Activated naive CD8-positive, alpha-beta T cell (primary cell): Measurements from ENCODE around the gene SORCS2.

Experiments used
- H3K27ac Mint-ChIP-seq: one replicate; pipeline ENCODE4 v1.8.0; 2021; ENCODE audit warnings: mixed read lengths
- H3K27me3 Mint-ChIP-seq: one replicate; pipeline ENCODE4 v1.8.0; 2021; ENCODE audit warnings: mixed read lengths
- H3K36me3 Mint-ChIP-seq: one replicate; pipeline ENCODE4 v1.8.0; 2021; ENCODE audit warnings: mixed read lengths
- H3K4me1 Mint-ChIP-seq: one replicate; pipeline ENCODE4 v1.8.0; 2021; ENCODE audit warnings: low read depth, mixed read lengths
- H3K4me3 Mint-ChIP-seq: one replicate; pipeline ENCODE4 v1.8.0; 2021; ENCODE audit warnings: mild to moderate bottlenecking, mixed read lengths
- H3K9me3 Mint-ChIP-seq: one replicate; pipeline ENCODE4 v1.8.0; 2021; ENCODE audit warnings: low read depth, mixed read lengths

Gene SORCS2

DNA sequence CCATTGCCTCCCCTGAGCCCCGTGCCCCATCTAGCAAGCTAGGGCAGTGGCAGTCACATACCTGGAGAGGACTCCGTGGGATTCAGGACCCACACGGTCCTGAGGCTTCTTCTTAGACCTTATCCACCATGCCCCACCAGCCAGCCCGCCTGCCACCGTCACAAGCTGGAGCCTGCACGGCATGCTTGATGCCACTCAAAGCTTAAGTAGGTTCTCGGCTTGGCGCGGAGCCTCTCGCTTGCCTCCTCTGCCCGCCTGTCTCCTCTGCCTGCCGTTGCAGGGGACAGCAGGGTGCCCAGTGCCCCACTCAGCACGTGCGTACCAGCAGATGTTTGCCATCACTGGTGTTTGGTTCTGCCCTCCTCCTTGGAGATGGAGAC lies 228.3 kb downstream of the SORCS2 start:
- Mint-ChIP-seq H3K27me3 (peaks cover 4% of the 10 kb centered on the region), H3K4me3 (no peak overlapping the region), H3K27ac (no peak overlapping the region), H3K4me1 (no peaks in the 10 kb centered on the region), H3K36me3 (no peaks in the 10 kb centered on the region), H3K9me3 (peaks cover 6% of the 10 kb centered on the region)

DNA sequence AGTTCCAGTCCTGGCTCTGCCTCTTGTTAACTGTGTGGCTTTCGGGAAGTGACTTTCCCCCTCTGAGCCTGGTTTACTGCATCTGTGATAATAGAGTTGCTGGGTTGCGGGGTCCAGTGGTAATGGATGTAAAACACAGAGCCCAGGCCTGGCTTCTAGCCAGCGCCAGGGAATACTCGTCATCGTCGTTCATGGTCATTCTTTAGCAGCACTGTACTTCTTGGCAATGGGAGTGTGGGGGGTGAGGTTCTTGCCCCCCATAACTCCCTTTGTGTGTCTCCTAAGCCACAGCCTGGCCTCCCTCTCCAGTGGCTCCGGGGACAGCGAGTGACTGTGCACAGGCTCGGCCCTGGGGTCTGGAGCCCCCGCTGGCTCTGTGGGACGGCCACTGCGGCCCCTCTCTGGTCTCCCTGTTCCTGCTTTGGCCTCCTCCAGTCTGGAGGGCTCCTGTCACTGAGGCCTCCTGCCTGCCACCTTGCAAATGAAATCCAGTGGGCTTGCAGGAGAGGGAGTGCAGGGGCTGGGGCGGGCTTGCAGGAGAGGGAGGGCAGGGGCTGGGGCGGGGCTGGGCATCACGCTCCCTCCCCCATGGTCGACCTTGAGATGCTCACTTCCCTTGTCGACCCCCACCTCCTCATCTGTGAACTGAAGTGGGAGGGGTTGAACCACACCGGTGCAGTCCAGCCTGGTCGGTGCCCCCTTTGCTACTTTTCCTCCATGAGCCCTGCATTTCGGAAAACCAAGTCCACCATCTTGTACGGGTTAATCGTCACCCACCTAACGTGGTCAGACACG lies 229.2 kb downstream of the SORCS2 start:
- Mint-ChIP-seq H3K27ac (no peak overlapping the region), H3K4me3 (no peak overlapping the region), H3K4me1 (no peaks in the 10 kb centered on the region), H3K27me3 (peaks cover 2% of the 10 kb centered on the region), H3K36me3 (no peaks in the 10 kb centered on the region), H3K9me3 (peaks cover 6% of the 10 kb centered on the region)

DNA sequence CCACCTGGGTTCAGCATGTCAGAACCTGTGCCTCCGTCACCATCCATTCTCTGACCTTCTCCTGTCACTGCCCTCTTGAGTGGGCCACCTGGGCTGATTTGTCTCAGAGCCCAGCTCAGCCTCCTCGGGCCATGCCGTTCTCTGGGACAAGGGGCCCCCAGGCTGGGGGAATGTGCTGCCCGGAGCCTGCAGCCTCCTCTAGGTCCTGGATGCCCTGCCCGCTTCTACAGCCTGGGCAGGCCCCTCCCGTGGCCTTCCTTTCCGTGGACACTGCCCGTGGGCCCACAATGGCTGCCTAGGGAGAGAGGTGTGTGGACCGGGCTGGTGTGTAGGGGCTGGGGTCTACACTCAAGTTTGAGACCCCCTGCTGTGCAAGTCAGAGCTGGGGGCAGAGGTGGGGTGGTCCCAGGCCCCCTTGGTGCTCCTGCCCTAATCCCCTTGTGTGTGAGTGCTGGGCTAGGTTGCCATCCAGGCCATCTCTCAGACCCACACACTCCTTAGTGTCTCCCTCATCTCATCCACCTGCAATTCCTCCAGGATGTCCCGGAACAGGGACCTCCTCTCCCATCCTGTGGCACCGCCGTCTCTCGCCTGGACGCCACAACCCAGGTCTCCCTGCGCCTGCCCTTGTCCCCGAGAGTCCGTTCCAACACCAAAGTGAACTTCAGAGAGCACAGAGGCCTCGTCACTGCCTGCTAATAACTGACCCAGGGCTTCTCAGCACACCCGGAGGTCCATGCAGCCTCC lies 230.0 kb downstream of the SORCS2 start:
- H3K27me3 Mint-ChIP-seq, result peaks cover 2% of the 10 kb centered on the region
- no peak overlapping the region for H3K4me3 Mint-ChIP-seq
- H3K27ac Mint-ChIP-seq, result no peak overlapping the region
- H3K36me3 Mint-ChIP-seq, result no peaks in the 10 kb centered on the region
- H3K4me1 Mint-ChIP-seq, result no peaks in the 10 kb centered on the region
- peaks cover 6% of the 10 kb centered on the region for H3K9me3 Mint-ChIP-seq

DNA sequence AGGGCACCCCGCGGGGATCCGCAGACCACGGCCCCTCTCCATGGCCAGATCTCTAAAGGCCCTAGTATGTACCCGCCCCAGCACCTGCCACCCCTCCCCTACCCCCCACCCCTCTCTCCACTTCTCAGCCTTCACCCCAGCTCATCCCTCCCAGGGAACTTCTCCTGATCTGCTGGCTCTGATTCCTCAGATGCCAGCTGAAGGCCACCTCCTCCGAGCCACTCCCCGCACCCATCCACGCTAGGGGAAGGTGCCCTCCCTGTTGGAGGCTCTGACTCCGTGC lies 230.5 kb downstream of the SORCS2 start:
- no peak overlapping the region for H3K4me3 Mint-ChIP-seq
- H3K9me3 Mint-ChIP-seq, result peaks cover 6% of the 10 kb centered on the region
- no peak overlapping the region for H3K27ac Mint-ChIP-seq
- no peaks in the 10 kb centered on the region for H3K36me3 Mint-ChIP-seq
- no peaks in the 10 kb centered on the region for H3K4me1 Mint-ChIP-seq
- peaks cover 2% of the 10 kb centered on the region for H3K27me3 Mint-ChIP-seq

DNA sequence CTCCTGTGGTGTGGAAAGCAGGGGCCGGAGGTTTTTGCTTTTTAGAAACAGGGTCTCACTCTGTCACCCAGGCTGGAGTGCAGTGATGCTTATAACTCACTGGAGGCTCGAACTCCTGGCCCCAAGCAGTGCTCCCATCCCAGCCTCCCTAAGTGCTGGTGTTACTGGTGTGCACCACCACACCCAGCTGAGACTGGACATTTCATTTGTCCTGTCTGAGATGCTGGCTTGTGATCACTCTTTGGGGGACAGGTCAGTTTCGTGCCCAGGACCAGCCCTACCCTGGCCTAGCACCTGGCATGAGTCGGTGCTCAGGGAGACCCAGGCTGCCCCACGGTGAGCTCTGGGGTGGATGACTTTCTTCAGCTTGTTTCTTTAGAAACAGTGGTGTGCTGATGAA lies 231.1 kb downstream of the SORCS2 start:
- Mint-ChIP-seq H3K4me3 (no peak overlapping the region), H3K9me3 (peaks cover under 1% of the 10 kb centered on the region), H3K27me3 (no peaks in the 10 kb centered on the region), H3K36me3 (no peaks in the 10 kb centered on the region), H3K4me1 (no peaks in the 10 kb centered on the region), H3K27ac (no peak overlapping the region)

DNA sequence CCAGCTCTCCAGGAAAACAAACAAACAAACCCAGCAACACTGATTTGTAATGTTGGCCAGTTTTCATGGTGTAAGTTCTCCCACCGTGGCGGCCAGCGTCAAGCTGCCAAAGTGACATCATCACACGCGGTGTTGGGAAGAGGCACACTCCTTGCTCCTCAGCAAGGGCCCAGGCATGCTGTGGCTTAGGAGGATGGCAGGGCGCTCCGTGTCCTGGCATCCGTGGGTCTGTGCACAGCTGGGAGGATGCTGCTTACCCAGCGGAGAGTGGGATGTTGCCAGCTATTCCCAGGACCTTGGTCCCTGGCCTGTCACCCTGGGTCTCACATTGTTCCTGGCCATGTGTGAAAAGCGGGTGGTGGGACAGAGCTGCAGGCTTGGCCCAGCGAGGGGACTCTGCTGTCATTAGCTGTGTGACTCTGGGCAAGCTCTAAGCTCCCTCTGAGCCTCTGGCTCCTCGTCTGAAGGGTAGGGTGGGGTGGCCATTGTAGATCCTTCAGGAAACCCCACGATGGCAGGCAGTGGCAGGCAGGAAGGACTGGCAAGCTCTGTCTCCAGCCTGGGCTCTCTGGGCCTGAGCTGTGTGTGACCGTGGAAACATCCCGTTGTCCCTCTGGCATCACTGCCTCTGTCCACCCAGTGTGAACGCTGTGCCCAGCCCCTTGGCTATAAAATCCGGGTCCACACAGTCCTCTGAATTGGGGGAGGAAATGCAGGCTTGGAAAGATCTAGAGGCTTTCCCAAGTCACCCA lies 231.6 kb downstream of the SORCS2 start:
- Mint-ChIP-seq H3K4me1 (no peaks in the 10 kb centered on the region), H3K27ac (no peak overlapping the region), H3K27me3 (no peaks in the 10 kb centered on the region), H3K36me3 (no peaks in the 10 kb centered on the region), H3K4me3 (no peak overlapping the region), H3K9me3 (no peaks in the 10 kb centered on the region)

DNA sequence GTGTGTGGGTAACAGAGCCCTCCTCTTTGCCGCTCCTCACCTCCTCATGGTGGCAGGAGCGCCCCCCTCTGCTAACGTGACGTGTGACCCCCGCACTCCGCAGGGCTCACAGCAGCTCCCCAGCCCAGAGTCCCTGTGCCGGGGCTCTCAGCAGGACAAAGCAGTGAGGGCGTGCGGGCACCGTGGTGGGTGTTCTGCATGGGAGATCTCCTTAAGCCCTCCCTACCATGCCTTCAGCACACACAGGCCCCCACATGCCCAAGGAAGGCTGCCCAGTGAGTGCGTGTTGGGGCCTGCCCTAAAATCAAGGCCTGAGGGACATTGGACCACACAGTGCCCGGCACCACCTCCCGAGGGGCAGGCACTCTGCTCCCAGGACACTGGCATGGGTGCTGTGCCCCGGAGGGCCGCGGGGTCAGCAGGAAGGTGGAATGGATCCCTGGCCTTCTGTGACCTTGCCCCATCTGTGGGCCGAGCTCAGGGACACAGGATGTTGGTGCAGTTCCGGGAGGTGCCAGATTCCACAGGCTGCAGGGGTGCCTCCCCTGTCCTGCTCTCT lies 232.3 kb downstream of the SORCS2 start:
- Mint-ChIP-seq H3K36me3 (no peaks in the 10 kb centered on the region), H3K4me1 (no peaks in the 10 kb centered on the region), H3K9me3 (no peaks in the 10 kb centered on the region), H3K27me3 (no peaks in the 10 kb centered on the region), H3K27ac (no peak overlapping the region), H3K4me3 (no peak overlapping the region)

DNA sequence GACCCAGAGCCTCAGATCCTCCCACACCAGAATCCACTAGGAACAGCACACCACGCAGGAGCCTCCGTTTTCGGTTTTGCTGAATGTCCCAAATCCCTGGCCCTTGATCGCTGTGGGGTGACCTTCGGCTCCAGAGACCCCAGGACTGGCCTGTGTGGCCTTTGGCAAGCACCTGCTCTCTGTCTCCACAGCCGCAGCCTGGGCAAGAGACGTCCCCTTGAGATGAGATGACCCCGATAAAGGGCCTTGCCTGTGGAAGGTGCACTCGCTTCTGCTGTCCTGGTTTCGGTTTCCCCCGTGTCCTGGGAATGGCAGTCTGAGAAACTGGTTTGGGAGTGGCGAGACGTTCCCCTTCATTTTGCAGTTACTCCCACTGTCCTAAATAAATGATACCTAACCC lies 232.8 kb downstream of the SORCS2 start:
- Mint-ChIP-seq H3K27me3 (no peaks in the 10 kb centered on the region), H3K4me3 (no peak overlapping the region), H3K27ac (no peak overlapping the region), H3K36me3 (no peaks in the 10 kb centered on the region), H3K4me1 (no peaks in the 10 kb centered on the region), H3K9me3 (no peaks in the 10 kb centered on the region)

DNA sequence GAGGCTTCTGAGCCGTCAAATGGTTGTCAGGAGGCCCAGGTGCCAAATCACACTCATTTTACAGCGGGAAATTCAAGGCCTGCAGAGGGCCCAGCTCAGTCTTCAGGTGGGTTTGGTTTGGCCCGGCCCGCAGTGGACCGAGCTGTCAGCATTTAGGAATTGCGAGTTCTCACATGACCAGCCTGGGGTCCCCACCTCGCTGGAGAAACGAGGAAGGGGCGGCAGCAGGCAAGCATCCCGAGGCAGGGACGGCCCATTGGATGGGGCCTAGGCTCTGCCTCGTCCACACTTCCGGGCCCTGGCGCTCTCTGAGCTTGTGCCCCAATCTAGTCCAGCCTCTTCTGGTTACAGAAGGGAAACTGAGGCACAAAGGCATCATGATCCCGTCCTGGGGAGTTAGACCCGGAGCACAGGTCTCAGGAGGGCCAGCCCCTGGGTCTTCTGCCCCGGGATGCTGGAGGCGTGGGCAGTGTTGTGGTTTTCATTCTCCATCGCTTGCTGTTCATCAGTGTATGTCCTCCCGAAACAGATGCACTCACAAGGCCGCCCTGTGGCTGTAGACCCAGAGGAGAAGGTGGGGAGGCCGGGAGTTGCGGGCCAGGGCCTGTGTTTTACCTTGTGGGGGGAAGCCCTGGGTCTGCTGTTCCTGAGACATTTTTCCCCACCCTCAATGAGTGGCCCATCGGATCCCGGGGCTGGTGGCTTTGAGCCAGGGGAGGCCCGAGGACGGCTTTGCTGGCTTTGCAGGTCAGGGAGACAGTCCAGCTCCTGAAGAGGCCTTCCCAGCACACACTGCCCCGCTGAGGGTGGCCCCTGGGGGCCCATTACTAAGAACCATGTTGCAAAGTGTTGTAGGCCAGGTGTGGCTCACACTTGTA lies 233.5 kb downstream of the SORCS2 start:
- no peak overlapping the region for H3K27ac Mint-ChIP-seq
- no peaks in the 10 kb centered on the region for H3K36me3 Mint-ChIP-seq
- H3K27me3 Mint-ChIP-seq, result no peaks in the 10 kb centered on the region
- no peaks in the 10 kb centered on the region for H3K9me3 Mint-ChIP-seq
- H3K4me3 Mint-ChIP-seq, result no peak overlapping the region
- no peaks in the 10 kb centered on the region for H3K4me1 Mint-ChIP-seq

DNA sequence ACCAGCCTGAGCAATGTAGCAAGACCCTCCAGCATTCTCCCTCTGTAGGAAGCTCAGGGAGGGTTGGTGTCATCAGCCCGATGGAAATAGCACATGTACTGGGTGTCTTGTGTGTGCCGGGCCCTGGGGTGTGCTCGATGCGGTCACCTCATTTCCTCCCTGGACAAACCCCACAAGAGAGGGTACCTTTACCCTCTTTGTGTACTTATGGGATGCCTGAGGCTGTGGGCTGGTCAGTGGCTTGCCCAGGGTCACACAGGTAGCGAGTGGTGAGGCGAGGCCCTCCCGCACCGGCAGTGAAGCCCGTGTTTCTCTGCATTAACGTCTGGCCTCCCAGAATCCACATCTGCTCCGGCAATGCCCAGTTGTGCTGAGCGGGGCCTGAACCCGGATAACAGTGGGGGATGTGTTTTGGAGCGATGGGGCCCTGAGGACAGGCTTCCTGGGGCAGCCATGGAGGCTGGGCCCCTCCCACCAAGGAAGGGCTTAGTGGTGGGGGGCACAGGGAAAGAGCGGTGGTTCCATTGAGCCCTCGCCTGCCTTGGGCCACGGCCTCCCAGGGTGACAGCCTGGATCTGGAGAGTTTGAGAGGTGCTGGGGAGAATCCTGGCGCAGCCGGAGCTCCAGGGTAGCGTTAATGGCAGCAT lies 234.3 kb downstream of the SORCS2 start:
- Mint-ChIP-seq H3K4me3 (no peak overlapping the region), H3K4me1 (no peaks in the 10 kb centered on the region), H3K27ac (no peak overlapping the region), H3K9me3 (no peaks in the 10 kb centered on the region), H3K27me3 (no peaks in the 10 kb centered on the region), H3K36me3 (no peaks in the 10 kb centered on the region)

DNA sequence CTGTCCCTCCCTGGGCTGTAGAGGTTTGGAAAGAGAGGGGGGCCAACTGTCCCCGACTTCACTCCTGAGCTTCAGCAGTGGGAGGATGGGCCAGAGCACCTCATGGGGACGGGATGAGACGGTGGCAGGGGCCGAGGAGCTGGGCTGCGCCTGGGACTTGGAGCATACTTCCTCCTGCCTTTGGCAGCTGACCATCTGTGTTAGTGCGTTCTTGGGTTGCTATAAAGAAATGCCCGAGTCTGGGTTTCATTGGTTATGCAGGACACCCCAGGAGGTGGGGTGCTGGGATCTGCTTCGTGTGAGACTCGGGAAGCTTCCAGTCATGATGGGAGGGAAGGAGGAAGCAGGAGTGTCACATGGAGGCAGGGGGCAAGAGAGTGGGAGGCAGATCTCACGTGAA lies 235.0 kb downstream of the SORCS2 start:
- Mint-ChIP-seq H3K4me3 (no peak overlapping the region), H3K36me3 (no peaks in the 10 kb centered on the region), H3K9me3 (no peaks in the 10 kb centered on the region), H3K27ac (no peak overlapping the region), H3K27me3 (no peaks in the 10 kb centered on the region), H3K4me1 (no peaks in the 10 kb centered on the region)

DNA sequence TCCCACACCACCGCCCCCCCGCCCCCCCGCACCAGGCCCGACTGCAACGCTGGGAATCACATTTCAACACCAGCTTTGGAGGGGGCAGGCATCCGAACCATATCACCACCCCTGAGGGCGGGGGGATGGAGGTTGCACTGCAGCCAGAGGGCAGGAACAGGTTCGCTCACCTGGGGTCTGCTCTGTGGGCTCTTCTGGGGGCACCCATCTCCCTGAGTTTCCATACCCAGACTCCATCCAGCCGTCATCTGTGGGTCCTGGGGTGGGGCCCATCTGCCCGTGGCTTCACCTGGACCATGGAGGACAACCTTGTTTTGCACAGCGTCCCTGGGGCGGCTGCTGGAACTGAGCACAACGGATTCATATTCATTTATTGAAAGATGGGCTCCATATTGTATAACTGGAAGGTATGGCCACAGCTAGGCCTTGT lies 235.5 kb downstream of the SORCS2 start:
- Mint-ChIP-seq H3K27me3 (no peaks in the 10 kb centered on the region), H3K36me3 (no peaks in the 10 kb centered on the region), H3K9me3 (no peaks in the 10 kb centered on the region), H3K4me3 (no peak overlapping the region), H3K4me1 (no peaks in the 10 kb centered on the region), H3K27ac (no peak overlapping the region)

DNA sequence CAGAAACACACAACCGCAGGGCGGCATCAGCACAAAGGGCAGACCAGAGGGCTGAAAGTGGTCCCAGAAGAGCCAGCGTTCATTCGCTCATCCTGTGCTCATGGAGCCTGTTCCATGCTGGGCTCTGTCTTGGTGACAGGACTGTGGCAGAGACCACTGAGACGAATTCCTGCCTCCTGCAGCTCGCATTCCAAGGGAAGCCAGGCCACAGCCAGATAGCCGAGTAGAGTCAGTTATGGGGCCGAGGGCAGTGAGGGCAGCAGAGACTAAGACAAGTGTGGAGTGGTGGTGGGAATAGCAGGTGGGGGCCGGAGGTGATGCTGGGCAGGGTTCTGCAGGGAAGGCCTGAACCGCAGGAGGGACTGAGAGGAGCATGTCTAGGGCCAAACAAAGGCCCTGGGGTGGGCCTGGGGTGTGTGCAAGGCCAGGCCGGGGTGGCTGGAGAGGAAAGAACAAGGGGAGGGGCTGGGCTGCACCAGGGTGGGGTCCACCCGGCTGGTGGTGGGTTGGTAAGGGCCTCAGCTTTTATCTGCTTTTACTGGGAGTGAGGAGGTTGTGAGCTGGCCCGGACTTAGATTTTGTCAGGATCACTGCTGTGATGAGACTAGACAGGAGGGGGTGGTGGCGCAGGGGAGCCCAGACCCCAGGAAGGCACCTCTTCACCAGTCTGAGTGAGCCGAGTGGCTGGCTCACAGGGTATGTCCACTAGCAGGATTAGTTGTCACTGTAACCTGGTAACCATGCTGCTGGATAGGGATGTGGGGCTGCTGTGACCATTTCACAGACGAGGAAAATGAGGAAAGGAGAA lies 236.1 kb downstream of the SORCS2 start:
- Mint-ChIP-seq H3K27me3 (no peaks in the 10 kb centered on the region), H3K27ac (no peak overlapping the region), H3K4me3 (no peak overlapping the region), H3K9me3 (no peaks in the 10 kb centered on the region), H3K4me1 (no peaks in the 10 kb centered on the region), H3K36me3 (no peaks in the 10 kb centered on the region)
